K562 (cell line): Measurements from ENCODE around the gene RAI1. TPM values are rescaled to one million over a fixed set of nuclear protein-coding genes. Genes with fewer than 3 reads are reported as not detected.
A peak's percentile ranks its signal among the peaks of the same experiment; 100 is the strongest.

Experiments used
- ATAC-seq: fragments of 200-7000 bp; cut with Tn5 transposase; 3 replicates; pipeline ENCODE4 v1.9.1; 2020; ENCODE audit warnings: moderate library complexity
- BruUV-seq: library from RNA; stranded (reverse); fragments of 400-500 nt; replicated peaks from 2 replicates; lab custom pipeline; 2021; lab: Mats Ljungman, UMichigan
- CTCF ChIA-PET: fragments of 300-600 bp; formaldehyde crosslinking; extraction: SDS; loops from one replicate; lab custom pipeline; 2021; ENCODE audit warnings: low intra/inter-chr PET ratio; lab: Yijun Ruan, JAX
- POLR2A ChIA-PET: fragments of 300-600, 350-650 bp; sonication (Branson Sonifier 250); formaldehyde crosslinking; extraction: SDS; loops from one replicate; lab custom pipeline; 2021; ENCODE audit warnings: antibody characterized with exemption, inconsistent platforms; lab: Yijun Ruan, JAX
- DNase-seq, 4 experiments: peaks; one replicate each; pipeline versions ENCODE4 v3.0.0 to v3.0.0-alpha.2; 2011 to 2018; ENCODE audit warnings: low spot score in 3 of 4, mixed read lengths in 3 of 4; ENCODE audit errors: extremely low read depth in 1 of 4
- FAIRE-seq: peaks from 2 replicates; lab custom pipeline; 2011; peaks lifted over from hg19 to GRCh38; lab: Jason Lieb, UNC
- H2AFZ ChIP-seq: 2 replicates; pipeline ENCODE4 v1.6.0; 2011; ENCODE audit warnings: low read depth, low read length, control low read depth, inconsistent platforms
- H3K27ac ChIP-seq: fragments of 200-600 bp; 3 replicates; pipeline ENCODE4 v1.8.0; 2011; ENCODE audit warnings: low read depth, mild to moderate bottlenecking, control low read depth, inconsistent platforms, low read length, moderate library complexity, mixed read lengths; ENCODE audit errors: extremely low read depth
- H3K27me3 ChIP-seq, 2 experiments: fragments of 300-600 bp in 1 of 2; 2 replicates in 1 of 2; 3 replicates in 1 of 2; pipeline versions ENCODE4 v1.6.0 to v1.8.0; 2011; ENCODE audit warnings: inconsistent platforms in 2 of 2, low read length in 2 of 2, mild to moderate bottlenecking in 1 of 2, mixed read lengths in 1 of 2, moderate library complexity in 1 of 2; ENCODE audit not compliant: control insufficient read depth in 2 of 2, insufficient read depth in 2 of 2
- H3K36me3 ChIP-seq: fragments of 300-600 bp; 3 replicates; pipeline ENCODE4 v1.8.0; 2011; ENCODE audit warnings: mild to moderate bottlenecking, low read length, inconsistent platforms; ENCODE audit not compliant: control insufficient read depth, insufficient read depth
- H3K4me1 ChIP-seq, 2 experiments: fragments of 200-600 bp in 1 of 2; replicated peaks in 1 of 2; 2 replicates in 1 of 2; 3 replicates in 1 of 2; pipeline versions ENCODE4 v1.5.1 to v1.8.0; 2011; ENCODE audit warnings: inconsistent platforms in 2 of 2, low read length in 2 of 2, mild to moderate bottlenecking in 1 of 2, mixed read lengths in 1 of 2, moderate library complexity in 1 of 2; ENCODE audit not compliant: control insufficient read depth in 2 of 2, insufficient read depth in 2 of 2
- H3K4me2 ChIP-seq: 2 replicates; pipeline ENCODE4 v1.6.1; 2011; ENCODE audit warnings: low read length, control low read depth, inconsistent platforms, mixed read lengths; ENCODE audit not compliant: insufficient read depth
- H3K4me3 ChIP-seq: fragments of 200-600 bp; sonication (generic), shearing (Covaris generic); 2 replicates; pipeline ENCODE4 v1.5.1; 2016; ENCODE audit warnings: control low read depth, inconsistent platforms
- H3K79me2 ChIP-seq: fragments of 200-600 bp; 3 replicates; pipeline ENCODE4 v1.8.0; 2011; ENCODE audit warnings: low read length, inconsistent platforms; ENCODE audit not compliant: control insufficient read depth, insufficient read depth
- H3K9ac ChIP-seq, 2 experiments: 2 replicates each; pipeline versions ENCODE4 v1.6.0 to v1.6.1; 2011; ENCODE audit warnings: low read depth in 2 of 2, low read length in 2 of 2, control low read depth in 1 of 2, inconsistent platforms in 1 of 2, mild to moderate bottlenecking in 1 of 2, mixed read lengths in 1 of 2; ENCODE audit not compliant: insufficient read depth in 1 of 2
- H3K9me1 ChIP-seq: one replicate; pipeline ENCODE4 v1.6.0; 2011; ENCODE audit warnings: inconsistent platforms, mild to moderate bottlenecking, low read length, moderate library complexity; ENCODE audit not compliant: control insufficient read depth, insufficient read depth
- H3K9me3 ChIP-seq: replicated peaks from 2 replicates; pipeline ENCODE4 v1.5.1; 2011; ENCODE audit warnings: low read depth, low read length, inconsistent platforms; ENCODE audit not compliant: control insufficient read depth, insufficient read depth
- H4K20me1 ChIP-seq: replicated peaks from 2 replicates; pipeline ENCODE4 v1.6.1; 2011; ENCODE audit warnings: low read length, inconsistent platforms, mixed read lengths; ENCODE audit not compliant: control insufficient read depth, insufficient read depth
- HNRNPLL ChIP-seq: fragments of 200-400 bp; formaldehyde crosslinking; IDR thresholded peaks from 2 replicates; pipeline ENCODE4 v1.6.1; 2017; ENCODE audit warnings: low read length, low read depth, mild to moderate bottlenecking; ENCODE audit not compliant: poor library complexity, severe bottlenecking
- ZNF121 ChIP-seq: sonication (generic); formaldehyde crosslinking; conservative IDR thresholded peaks from 2 replicates; pipeline ENCODE4 v1.8.0; 2022; ENCODE audit warnings: missing genetic modification reagents
- WGBS: fragments of 100-300 bp; shearing (Covaris generic); methylation state at CpG from one replicate; pipeline ENCODE4 v1.1.6; 2016; ENCODE audit warnings: low coverage, mixed read lengths; ENCODE audit not compliant: insufficient coverage; ENCODE audit errors: missing lambda C conversion rate; 5-methylcytosine and 5-hydroxymethylcytosine counted together
- in situ Hi-C: fragments of 300-500 bp; cut with MboI; formaldehyde crosslinking; loops from 4 replicates; pipeline ENCODE4 v1.15.0; 2018; ENCODE audit warnings: inconsistent platforms, mixed read lengths
- intact Hi-C: fragments of 100-400 bp; cut with micrococcal nuclease; formaldehyde crosslinking; loops from 2 replicates; pipeline ENCODE4 v1.14.2; 2022
- polyA plus RNA-seq, 8 experiments: library from polyadenylated mRNA; depleted of rRNA in 4 of 8; stranded (reverse) in 5 of 8; unstranded in 3 of 8; fragments of >200 nt; fragmentation: Nextera tagmentation in 2 of 8; fragmentation: Illumina TruSeq in 1 of 8; extraction: Ambion mirVana in 2 of 8; extraction: Trizol in 1 of 8; gene quantifications; 2 replicates each; pipeline versions ENCODE4 v1.2.1 to v1.2.3, GENCODE V29; 2011 to 2014; ENCODE audit warnings: inconsistent platforms in 1 of 8, missing spikeins in 1 of 8
- total RNA-seq, 7 experiments: library from RNA; depleted of rRNA in 6 of 7; stranded (reverse); fragments of >200 nt in 6 of 7; fragmentation: Illumina TruSeq in 2 of 7; extraction: Trizol in 2 of 7; gene quantifications; 2 replicates each; pipeline versions ENCODE4 v1.2.1 to v1.2.3, GENCODE V29; 2011 to 2021; ENCODE audit warnings: low replicate concordance in 1 of 7

The RAI1 gene
- total and polyA plus RNA-seq, 9 of the 15 experiments (the other 6 are each of a cell fraction or from before 2014, with no cell fraction given) = 0.68 to 19.9 (median 5.5) TPM

DNA sequence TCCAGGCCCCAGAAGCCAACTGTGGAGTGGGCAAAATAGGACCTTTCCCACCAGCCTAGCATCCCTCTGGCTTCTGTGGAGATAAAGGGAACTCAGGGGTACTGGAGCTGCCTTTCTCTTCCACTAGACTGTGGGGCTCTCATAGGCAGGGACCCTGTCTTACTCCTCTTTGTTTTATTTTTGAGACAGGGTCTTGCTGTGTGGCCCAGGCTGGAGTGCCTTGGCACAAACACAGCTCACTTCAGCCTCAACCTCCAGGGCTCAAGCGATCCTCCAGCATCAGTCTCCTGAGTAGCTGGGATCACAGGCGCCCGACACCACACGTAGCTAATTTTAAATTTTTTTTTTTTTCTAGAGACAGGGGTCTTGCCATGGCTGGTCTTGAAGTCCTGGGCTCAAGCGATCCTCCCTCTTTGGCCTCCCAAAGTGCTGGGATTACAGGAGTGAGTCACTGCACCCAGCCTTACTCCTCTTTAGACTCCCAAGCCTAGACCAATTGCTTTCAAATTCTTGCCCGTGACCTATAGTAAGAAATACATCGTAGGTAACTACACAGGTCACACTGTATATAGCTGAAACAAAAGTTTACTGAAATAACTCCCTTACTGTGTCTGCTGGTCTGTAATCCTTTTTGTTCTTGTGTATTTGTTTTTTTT, 2.6 kb downstream of the RAI1 start:
- peaks cover 14% of the 10 kb centered on the region for H4K20me1 ChIP-seq
- H3K4me3 ChIP-seq = peak overlapping the region; percentile 70; the same call in 1 of the 2 replicates
- no TSS peak for BruUV-seq
- CTCF ChIA-PET = no interaction called here
- H3K9me3 ChIP-seq = no peaks in the 10 kb centered on the region
- H2AFZ ChIP-seq = no peak overlapping the region
- no peaks in the 10 kb centered on the region for H3K9me1 ChIP-seq
- POLR2A ChIA-PET = interaction anchor here (0.6 to 2.4 kb wide), 2 partner anchors 9 to 109 kb away, joined by 3 to 20 read pairs; no protein-coding TSS in a partner anchor
- TF ChIP-seq HNRNPLL = no peak
- peak; percentile 36; the same call in 1 of the 2 replicates for TF ChIP-seq ZNF121 (CRISPR knock-in tag)
- DNase-seq (no peak), ATAC-seq (no peak), FAIRE-seq (no peak)
- H3K9ac ChIP-seq = peak overlapping the region; percentile 78 to 98; a peak in 3 of 4 replicates
- H3K36me3 ChIP-seq = peaks cover 20% of the 10 kb centered on the region; the same call in 2 of the 3 replicates
- peak overlapping the region; percentile 89 for H3K27ac ChIP-seq
- H3K79me2 ChIP-seq = peaks cover 60% of the 10 kb centered on the region
- WGBS = 86% methylated on average over 7 of the region's 7 CpGs
- H3K27me3 ChIP-seq = no peaks in the 10 kb centered on the region
- peak overlapping the region; percentile 74 for H3K4me2 ChIP-seq
- intact Hi-C loops (loop anchor here (5.0 to 10.0 kb wide), 3 partner anchors 101 to 353 kb away; partner anchors contain the start of genes ATPAF2 and GID4), in situ Hi-C loops (no loop called here)
- peaks cover 22 to 47% of the 10 kb centered on the region in 2 experiments for H3K4me1 ChIP-seq
